Epithelial cell of esophagus (primary cell): ENCODE results near the gene LYSMD4.

Experiments used
- DNase-seq: peaks from one replicate; pipeline ENCODE4 v3.0.0; 2010; ENCODE audit warnings: low read depth
- H3K4me3 ChIP-seq: 2 replicates; pipeline ENCODE4 v1.5.1; 2011; ENCODE audit warnings: mild to moderate bottlenecking, low read length, control low read depth
- CTCF ChIP-seq: IDR thresholded peaks from 2 replicates; pipeline ENCODE4 v1.5.1; 2011; ENCODE audit warnings: low read depth, mild to moderate bottlenecking, low read length, control low read depth, inconsistent platforms; ENCODE audit not compliant: insufficient read depth; ENCODE audit errors: missing control alignments

LYSMD4 gene

GRCh38 chr15:99707473-99708270 lies 25.6 kb downstream of the LYSMD4 start:
- H3K4me3 ChIP-seq = no peak overlapping the region
- peak; percentile 63 for DNase-seq

GRCh38 chr15:99706557-99707303 lies 26.5 kb downstream of the LYSMD4 start:
- no peak for DNase-seq
- no peak for TF ChIP-seq CTCF
- H3K4me3 ChIP-seq = no peak overlapping the region

More at GRCh38 chr15:99707473-99708270, 25.6 kb downstream of the LYSMD4 start:
- TF ChIP-seq CTCF = no peak

DNA sequence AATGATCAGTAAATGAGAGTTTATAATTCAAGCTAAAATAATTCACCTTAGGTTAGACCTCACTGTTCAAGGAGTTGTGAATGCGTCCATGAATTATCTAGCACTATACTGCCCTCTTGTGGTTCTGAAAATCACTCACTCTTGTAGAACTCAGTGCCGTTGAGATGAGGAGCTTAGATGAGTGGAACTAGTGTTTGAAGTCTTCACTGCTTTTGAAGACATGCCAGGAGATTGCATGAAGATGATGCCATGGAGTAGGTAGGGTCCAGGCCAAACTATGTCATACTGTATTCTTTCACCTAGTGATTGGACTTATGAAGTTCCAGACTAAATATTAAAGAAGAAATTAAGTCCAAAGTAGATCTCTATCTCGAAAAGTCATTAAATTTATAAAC lies 28.8 kb downstream of the LYSMD4 start:
- peak; percentile 89 for DNase-seq
- peak; percentile 76 for TF ChIP-seq CTCF

DNA sequence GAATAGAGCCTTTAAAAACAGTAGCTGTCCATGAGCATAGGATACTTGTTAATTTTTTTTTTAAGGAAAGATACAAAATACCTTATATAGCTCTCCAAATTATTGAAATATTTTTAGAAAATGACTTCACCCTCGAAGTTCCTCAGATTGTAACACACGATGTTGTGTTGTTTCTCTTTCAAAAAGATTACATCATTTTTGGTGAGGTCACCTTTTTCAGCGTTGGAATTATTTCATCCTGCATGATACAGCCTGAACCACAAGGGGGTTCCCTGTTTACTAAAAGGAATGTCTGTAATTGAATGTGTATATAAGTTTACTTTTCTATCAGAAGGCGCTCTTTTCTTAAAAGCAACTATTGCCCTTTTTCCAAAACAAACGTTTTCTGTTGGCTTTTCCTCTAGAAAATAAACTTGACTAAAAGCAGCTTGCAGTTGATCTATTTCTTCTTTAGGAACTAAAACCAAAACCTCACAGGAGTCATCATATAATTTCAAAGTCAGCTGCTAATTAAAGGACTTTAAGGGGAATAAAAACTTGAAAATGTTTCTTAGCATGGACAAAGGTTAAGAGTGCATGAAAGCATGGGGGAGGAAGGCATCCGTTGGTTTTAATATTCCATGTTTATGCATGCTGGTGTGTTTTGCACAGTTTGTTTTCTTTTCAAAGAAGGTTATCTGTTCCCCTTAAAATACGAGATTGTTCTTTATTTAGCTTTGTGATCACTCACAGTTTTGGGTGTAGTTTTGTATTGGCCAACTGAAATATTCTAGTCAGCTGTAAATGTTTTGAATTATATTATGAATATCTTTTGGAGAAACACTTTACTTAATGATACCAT lies 29.4 kb downstream of the LYSMD4 start:
- peak; percentile 92 for DNase-seq
- peak; percentile 70 for TF ChIP-seq CTCF
- H3K4me3 ChIP-seq = no peak overlapping the region

More for the DNA sequence above, 28.8 kb downstream of the LYSMD4 start:
- no peak overlapping the region for H3K4me3 ChIP-seq

DNA sequence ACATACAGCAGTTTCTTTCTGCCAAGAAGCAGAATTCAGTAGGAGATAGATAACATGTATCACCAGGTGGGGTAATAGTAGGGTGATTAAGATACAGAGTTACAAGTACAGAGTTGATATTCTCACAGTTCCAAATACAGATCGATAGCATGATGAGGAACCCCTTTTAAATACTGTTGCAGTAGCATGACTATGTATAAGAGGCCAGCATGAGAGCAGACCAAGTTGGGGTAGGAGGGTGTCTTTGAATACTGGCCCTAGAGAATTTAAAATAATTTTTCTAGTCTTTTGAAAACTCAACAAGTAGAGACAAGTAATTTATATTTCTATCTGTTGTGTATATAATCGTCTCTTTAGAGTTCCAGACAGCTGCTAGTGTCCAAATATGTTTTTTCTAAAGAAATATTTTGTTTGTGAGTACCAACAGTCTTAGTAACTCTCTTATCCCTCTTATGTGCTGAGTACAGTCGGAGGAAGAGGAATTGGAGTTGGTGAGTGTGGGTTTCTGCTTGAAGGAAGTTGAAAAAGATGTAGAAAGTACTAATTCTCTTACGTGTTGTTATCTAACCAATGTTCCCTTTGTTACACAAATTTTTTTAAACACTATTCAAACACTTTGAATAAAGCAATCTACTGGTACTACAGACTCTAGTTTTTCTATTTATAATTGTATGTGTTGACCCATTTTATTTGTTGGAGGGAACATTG lies 30.2 kb downstream of the LYSMD4 start:
- no peak overlapping the region for H3K4me3 ChIP-seq
- peak; percentile 37 for DNase-seq
- TF ChIP-seq CTCF = no peak

DNA sequence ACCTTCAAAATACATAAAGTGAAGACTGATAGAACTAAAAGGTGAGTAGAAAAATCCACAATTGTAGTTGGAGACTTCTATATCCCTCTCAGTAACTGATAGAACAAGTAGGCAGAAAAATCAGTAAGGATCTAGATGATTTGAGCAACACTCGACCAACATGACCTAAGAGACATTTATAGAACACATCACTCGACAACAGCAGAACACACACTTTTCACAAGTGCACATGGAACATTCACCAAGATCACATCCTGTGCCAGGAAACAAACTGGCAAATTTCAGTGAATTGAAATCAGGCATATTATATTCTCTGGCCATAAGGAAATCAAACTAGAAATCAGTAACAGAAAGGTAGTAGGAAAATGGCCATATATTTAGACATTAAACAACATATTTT lies 37.1 kb downstream of the LYSMD4 start:
- H3K4me3 ChIP-seq = no peak overlapping the region
- DNase-seq = no peak
- TF ChIP-seq CTCF = no peak
